ENCODE data around the gene BNIP5.

GRCh38 chr6:36315921-36316320 is 20.8 kb downstream of the BNIP5 start:
- TF ChIP-seq POLR2A (IDR thresholded peaks at IDR 0.05) (no peak), CTCF (IDR thresholded peaks at IDR 0.05) (no peak)
